ENCODE data around the gene LRRC1.
"Not testable (repeated sequence)": the region's sequence is repeated elsewhere in the genome, so short reads cannot be mapped to it uniquely, and the experiment has no call there.

LRRC1 gene

DNA sequence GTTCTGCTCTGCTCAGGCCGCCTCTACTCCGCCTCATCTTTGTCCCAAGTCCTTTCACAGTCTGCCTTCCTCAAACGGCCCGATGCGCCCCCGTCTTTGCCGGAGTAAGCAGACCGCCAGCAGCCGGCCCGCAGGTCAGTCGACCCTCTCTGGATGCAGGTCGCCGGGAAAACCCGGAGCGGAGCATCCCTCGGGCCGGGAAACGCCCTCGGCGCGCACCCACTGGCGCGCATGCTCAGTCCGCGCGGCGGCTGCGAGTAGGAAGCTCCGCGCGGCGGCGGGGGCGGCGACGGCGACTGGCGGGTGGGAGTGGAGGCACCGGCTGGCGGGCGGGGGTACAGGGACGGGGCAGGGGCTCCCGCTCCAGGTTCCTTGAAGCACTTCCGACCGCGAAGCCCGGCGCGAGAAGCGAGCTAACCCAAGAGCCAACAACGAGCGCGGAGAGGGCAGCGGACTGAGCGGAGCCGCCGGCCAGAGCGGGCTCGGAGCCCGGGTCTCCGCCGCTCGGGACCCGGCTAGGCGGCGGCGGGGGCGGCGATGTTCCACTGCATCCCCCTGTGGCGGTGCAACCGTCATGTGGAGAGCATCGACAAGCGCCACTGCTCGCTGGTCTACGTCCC lies at the start of gene LRRC1:
TSS of gene LRRC1 (plus strand) at position 286 of the 620 bp plus-strand sequence. CDS start at position 538, 252 bp downstream.
- DNase-seq, result peak; percentile 49

DNA sequence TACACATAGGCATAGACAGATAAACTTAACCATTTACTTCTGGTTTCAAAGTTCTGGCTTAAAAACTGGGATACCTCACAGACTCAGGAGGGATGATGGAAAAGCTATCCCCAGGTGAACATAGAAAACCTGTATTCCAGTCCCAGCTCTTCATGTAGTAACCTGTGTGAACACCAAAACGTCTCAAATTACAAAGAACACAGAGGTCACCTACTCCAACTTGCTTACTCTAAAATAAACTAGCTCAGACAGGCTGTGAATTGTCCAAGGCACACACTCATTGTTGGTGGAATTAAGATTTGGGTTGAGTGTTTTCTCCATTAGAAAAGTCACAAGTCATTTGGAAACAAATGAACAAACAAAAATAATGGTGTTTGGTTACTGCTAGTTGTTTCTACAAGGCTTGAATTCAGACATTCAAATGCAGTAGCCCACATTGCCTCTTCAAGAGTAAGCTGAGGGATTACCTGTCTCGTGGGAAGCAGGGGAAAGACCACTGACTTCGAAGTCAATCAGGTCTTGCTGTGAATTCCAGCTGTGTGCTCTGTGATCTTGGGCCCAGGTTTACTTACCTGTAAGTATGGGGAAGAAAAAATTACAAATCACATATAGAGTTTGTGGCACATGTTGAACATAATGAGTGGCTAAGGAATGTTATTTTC lies 48.2 kb upstream of the LRRC1 start:
- no peak for DNase-seq

DNA sequence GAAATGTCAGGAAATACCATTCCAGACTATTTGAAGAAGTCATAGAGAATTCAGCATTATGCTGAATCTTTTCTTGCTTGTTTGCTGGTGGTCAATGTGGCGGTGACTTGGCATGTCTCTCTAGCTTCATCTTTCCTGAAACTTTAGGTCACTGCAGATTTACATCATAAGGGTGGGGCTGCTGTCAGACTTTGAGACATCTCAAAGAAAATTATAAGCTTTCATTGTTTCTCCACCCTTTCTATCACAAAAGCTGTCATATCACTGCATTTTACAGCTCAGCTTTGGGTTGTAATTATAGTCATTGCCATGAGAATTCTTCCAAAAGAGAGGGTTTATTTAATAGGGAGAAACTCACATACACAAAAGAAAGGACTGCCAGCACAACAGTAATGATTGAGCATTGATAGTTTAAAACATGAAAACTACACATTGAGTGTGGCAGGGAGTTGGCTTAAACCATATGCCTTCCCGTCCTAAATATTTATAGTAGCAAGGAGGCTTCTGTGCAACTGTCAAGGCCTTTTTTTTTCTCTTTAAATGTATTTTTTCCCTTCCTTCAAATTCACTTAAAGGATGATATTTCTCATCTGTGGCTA lies 44.7 kb upstream of the LRRC1 start:
- no peak for DNase-seq

DNA sequence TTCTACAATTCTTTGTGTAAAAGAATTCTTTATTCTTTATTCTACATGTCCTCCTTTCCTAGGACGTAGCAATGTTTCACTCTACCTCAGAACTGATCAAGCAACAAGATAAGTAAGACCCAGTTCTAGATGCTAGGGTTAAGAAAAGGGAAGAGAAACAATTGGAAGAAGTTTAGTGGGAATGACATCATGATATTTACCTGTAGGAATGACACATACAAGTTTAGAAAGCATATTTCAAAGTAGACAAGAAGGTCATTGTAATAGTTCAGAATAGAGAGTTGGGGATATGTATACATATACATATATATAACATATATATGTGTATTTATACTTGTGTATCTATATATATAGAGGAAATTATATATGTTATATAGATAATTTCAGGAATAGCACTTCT lies 43.4 kb upstream of the LRRC1 start:
- DNase-seq, result no peak

DNA sequence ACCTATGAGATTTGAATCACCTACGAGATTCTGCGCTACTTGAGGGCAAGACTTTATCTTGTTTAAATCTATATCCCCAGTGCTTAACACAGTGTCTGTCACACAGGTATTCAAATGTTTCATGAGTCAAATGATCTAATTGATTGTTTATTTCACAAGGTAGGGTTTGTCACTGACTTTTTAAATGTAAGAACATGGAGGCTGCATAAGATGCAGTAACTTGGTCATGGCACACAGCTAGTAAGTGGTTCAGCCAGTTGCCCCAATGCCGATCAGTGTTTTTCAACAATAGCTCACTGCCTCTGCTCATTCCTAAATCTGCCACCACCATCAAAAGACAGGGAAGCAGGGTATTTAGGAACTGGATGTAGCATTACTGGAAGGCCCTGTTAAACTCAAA lies 42.4 kb upstream of the LRRC1 start:
- DNase-seq, result no peak

DNA sequence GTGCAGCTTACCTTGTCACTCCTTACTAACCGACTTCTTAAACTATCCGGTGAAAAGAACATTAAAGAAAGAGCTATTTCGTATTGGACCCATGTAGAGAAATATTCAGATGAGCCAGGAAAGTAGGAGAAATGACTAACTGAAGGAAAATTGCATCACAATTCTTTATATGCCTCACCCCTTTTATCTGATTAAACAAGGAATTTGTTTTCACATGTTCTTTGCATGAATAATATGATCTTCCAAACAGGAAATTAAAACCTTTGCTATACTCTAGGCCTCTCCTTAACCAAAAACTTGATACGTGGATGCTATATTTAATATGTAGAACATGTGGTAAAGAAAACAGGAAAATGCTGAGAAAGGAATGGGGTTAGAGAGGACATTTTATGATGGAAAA lies 41.9 kb upstream of the LRRC1 start:
- DNase-seq, result no peak

DNA sequence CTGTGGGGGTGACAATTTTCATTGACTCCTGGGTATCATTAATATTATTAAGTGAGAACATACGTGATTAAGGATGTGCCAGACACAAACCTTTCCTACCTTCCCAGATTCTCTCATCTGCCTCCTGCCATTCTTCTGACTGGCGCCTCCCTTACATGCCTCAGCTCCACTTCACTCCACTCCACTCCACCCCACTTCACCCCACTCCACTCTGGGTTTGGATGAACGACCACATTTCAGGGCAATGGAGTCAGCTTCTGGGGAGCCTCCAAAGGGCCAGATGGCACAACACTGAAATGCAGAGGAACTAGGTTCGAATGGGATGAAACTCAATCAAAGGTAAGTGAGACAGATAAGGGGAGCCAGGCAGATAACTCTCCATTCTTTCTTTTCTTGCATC lies 40.5 kb upstream of the LRRC1 start:
- no peak for DNase-seq

DNA sequence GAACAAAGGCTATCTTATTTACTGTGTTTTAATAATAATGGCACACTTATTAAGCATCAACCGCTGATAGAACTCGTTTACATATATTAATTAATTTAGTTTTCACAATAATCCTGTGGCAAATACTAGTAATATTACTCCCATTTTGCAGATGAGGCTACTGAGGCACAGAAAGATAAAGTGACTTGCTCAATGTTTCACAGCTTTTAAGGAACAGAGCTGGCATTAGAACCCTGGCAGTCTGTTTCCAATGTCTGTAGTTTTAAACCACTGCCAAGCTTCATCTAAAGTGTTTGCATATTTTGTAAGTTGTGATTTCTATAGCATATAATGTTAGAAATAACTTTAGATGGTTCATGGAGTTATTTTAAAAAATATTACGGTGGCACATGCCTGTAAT lies 38.4 kb upstream of the LRRC1 start:
- no peak for DNase-seq

DNA sequence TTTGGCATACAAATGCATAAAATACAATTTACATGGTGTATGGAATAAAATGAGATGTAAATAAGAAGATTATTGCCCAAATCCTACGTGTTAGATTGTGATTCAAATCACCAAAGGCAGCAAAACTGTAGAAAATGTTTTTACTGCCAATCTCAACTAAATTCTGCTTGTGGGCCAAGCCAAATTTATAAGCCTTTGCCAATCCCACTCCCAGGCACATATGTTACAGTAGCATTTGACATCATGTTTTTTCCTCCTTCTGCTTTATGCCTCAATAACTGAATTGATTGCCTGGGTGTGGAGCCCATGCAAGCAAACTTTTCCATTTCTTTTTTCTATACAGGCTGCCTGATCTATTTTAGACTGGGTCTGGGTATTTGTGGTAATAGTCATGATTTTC lies 36.3 kb upstream of the LRRC1 start:
- DNase-seq, result no peak

DNA sequence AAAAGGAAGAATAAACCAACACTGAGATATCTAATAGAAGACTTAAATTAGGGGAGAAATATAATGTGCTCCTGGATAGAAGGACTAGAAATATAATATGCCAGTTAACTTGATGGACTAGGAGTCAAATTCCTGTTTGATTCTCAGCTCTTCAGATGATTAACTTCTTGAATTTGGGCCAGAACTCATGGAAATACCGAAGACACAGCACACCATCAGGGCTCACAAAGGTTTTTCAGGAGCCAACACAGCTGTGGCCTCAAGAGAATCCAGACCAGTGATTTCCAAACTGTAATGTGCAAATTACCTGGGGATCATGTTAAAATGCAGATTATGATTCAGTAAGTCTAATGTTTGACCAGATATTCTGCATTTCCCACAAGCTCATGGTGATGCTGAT lies 33.8 kb upstream of the LRRC1 start:
- DNase-seq, result no peak

DNA sequence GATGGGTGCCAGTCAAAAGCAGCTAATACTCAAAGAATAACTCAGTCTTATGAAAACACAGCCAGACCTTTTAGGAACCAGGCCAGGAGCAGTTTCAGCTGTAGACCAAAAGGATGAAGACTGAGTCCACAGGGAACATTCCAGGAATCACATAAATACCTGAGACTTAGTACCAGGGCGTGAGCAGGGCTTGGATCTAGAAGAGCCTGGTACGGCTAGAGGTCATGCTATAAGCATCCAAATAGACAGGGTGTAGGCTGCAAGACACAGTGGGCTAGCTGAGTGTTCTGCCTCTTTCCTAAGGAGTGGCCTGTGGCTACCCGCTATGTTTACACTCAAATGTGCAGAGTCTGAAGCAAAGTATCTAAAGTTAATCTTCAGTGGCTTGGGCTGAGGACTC lies 29.5 kb upstream of the LRRC1 start:
- no peak for DNase-seq

DNA sequence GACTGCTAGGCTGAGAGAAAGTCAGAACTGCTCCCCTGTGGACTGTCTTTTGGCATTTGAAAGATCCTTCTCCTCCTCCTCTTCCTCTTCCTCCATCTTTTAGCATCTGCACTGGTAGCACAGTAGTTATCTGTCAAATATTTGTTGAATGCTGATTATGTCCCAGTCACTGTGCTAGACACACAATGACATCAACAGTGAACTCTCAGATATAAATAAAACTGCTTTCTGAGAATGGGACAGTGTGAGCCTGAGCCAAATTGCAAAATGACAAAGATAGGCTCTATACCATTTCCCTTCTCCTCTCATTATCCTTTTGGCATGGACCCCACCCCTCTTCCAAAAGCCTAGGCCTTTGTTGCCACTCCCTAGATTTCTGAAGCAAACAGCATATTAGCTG lies 27.9 kb upstream of the LRRC1 start:
- no peak for DNase-seq

DNA sequence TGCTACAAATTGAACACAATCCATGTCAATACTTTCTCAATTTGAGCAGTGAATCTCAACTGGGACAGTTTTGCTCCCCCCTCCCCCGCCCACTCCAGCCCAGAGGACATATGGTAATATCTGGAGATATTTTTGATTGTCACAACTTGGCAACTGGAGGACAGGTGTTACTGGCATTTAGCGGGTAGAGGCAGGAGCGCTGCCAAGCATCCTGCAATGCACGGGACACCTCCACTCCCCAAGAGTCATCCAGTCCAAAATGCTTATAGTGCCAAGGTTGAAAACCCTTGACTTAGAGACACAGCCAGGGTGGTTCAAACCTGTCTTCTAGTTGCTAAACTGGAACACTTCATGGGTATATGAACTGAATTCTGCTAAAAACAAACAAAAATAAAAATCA lies 26.9 kb upstream of the LRRC1 start:
- no peak for DNase-seq

DNA sequence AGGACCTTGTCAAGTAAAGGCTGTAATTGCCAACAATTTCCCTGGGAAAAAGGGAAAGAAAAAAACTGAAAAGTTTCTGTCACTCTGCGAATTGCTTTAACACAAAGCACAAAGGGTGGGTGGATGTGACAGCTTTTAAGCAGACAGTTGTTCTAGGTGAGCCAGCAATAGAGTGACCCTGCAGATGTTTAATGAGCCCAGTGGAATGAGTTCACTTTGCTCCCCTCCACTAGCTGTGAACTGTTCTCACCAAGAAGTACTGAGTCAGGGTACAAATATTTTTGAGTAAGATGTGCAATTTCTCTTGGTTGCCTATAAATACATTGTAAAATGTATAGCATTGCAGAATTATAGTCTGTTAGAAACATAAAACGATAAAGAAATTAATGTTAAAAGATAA lies 26.2 kb upstream of the LRRC1 start:
- no peak for DNase-seq

DNA sequence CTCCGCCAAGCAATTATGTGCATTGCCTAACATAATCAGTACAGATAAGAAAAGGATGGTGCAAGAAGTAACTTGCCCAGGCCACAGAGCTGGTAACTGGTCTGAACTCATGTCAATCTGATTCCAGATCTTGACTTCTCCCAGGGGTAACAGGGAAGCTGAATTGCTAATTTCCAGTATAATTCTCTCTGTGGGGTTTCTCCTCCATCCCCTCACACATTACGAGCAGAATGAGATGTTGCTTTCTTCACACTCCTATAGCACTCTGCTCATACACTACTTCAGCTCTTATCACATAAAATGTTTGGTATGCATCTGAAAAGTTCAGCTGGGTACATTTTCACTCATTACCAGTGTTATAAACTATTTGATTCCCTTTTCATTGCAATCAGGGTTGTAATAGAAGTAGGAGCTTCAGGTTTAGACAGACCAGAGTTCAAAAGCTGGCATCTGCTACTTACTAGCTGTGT lies 24.0 kb upstream of the LRRC1 start:
- DNase-seq, result no peak

DNA sequence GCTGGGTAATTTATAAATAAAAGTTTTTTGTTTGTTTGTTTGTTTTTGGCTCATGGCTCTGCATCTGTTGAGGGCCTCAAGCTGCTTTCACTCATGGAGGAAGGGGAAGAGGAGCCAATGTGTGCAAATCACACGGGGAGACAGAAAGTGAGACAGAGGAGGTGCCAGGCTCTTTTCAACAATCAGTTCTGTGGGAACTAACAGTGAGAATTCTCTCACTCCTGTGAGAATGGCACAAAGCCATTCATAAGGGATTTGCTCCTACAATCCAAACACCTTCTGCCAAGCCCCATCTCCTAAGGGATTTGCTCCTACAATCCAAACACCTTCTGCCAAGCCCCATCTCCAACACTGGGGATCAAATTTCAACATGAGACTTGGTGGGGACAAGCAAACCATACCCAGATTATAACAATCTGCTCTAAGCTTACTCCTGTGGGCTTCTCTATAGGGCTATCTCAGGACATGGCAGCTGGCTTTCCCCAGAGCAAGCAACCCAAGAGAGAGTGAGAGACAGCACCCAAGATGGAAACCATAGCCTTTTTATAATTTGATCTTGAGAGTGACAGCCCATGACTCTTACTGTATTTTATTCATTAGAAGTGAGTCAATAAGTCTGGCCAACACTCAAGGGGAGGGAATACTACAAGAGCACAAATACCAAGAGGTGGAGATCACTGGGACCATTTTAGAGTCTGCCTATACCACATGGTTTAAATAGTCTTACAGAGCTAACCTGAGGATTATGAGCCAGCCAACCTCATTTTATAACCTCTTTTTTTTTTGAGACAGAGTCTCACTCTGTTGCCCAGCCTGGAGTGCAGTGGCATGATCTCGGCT lies 22.8 kb upstream of the LRRC1 start:
- no peak for DNase-seq

DNA sequence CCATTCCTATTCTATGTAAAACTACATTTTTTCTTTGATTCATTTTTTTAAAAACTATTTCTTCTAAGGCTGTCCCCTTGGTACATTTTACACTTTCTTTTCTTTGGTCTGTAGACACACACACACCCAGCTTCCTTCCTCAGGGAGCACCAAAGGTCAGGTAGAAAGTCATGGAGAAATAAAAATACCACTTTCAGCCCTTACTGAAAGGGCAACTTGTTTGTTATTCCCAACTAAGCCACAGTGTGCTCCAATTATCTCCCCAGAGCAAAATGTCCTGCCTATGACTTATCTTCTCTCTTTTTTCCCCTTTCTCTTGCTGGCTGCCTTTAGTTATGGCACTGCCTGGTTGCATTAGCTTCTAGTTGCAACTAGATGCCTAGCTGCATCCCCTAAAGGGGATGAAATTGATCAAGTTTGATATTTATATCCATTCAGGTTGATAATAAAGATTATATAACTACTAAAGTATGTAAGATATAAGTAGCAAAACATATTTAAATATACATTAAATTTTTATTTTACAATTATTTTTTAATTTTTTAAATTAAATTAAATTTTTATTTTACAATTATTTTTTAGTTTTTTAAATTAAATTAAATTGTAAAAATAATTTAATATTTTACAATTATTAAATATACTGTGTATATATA lies 21.6 kb upstream of the LRRC1 start:
- no peak for DNase-seq

DNA sequence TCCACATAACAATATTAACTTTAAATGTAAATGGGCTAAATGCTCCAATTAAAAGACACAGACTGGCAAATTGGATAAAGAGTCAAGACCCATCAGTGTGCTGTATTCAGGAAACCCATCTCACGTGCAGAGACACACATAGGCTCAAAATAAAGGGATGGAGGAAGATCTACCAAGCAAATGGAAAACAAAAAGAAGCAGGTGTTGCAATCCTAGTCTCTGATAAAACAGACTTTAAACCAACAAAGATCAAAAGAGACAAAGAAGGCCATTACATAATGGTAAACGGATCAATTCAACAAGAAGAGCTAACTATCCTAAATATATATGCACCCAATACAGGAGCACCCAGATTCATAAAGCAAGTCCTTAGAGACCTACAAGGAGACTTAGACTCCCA lies 18.7 kb upstream of the LRRC1 start:
- not testable (repeated sequence) for DNase-seq

DNA sequence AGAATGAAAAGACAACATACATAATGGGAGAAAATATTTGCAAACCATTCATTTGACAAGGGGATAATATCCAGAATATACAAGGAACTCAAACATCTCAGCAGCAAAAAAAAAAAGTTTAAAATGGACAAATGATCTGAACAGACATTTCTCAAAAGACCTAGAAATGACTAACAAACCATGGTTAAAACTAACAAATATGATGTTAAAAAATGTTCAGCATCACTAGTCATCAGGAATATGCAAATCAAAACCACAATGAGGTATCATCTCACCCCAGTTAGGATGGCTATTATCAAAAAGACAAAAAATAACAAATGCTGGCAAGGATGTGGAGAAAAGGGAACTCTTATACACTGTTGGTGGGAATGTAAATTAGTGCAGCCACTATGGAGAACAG lies 9.8 kb upstream of the LRRC1 start:
- DNase-seq, result not testable (repeated sequence)

DNA sequence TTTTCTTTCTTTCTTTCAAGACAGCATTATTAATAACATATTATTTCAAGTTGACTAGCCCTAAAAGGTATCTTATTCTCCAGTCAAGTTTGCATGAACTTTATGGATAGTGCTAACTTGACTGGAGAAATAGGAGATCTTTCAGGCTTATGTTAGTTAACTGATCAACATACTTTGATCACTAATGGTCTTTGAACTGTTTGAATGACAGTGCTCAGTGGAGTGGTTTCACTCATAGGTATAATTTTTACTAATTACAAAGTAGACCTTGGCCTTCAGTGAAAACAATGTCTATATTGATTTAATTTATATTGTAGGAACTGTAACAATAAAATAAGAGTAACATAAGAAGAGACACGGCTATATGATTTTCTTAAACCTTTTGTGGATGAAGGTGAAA lies 8.0 kb upstream of the LRRC1 start:
- no peak for DNase-seq

DNA sequence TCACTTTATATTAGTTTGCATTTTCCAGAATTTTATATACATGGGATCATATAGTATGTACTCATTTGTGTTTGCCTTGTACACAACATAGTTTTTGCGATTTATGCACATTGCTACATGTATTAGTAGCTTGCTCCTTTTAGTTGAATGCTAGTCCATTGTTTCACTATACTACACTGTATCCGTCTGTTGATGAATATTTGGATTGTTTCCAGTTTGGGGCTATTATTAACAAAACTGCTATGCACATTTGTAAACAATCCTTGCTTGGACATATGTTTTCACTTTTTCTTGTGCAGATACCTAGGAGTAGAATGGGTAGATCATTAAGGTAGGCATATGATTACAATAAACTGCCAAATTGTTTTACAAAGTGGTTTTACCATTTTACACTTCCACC lies 3.9 kb upstream of the LRRC1 start:
- DNase-seq, result no peak

DNA sequence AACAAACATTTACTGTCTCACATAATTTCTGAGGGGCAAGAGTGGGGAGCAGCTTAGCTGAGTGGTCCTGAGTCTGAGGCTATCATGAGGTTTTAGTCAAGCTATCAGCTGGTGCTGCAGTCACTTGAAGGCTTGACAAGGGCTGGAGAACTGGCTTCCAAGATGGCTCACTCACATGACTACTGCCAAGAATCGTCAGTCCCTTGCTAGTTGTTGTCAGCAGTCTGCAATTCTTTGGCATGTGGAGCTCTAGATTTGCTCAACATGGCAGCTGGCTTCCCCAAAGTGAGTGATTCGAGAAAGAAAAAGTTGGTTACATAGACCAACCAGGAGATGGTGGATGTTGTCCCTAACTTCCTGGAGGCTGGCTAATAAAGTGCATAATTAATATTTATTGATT lies 2.8 kb upstream of the LRRC1 start:
- no peak for DNase-seq

DNA sequence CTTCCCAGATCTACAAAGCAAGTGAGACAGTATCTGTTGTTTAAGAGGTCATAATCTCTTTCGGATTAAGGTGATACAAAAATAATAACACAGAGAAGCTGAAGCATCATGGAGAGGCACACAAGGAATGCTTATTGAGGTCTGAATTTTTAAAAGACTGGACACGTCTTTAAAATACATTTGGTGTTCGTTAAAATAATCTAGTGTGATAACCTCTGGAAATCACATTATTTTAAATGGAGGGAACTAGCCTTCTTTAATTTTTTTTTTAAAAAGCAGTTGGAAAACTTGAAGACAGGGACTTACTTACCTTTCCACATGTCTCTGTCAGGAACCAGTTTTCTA lies 1.9 kb upstream of the LRRC1 start:
- no peak for DNase-seq
